ENCODE results near the gene APOO.
A peak's percentile ranks its signal among the peaks of the same experiment; 100 is the strongest.

APOO gene

GRCh38 chrX:23907498-23908218, at the start of gene APOO, which contains the start of gene CXorf58:
Gene APOO (minus strand): TSS chrX:23907938. CDS start chrX:23907702, 236 bp downstream.
Gene CXorf58 (plus strand): TSS chrX:23908006. CDS start chrX:23910303, 2,297 bp downstream.
- DNase-seq (ENCODE audit: low read depth) = peak; percentile 93
- peak; percentile 61 for TF ChIP-seq CTCF (IDR thresholded peaks at IDR 0.05; ENCODE audit: low read length, missing control alignments)
- peak within 1 kb of the TSS; percentile 67 for H3K4me3 ChIP-seq (replicated peaks; ENCODE audit: low read depth, low read length)

- TF ChIP-seq CTCF (IDR thresholded peaks at IDR 0.05; ENCODE audit: low read length, missing control alignments) = no peak
- no peak for DNase-seq (ENCODE audit: low read depth)
- H3K4me3 ChIP-seq (replicated peaks; ENCODE audit: low read depth, low read length) = no peak overlapping the region
Observed at GRCh38 chrX:23954396-23954795, 46.7 kb upstream of the APOO start.

- DNase-seq (ENCODE audit: low read depth) = no peak
- H3K4me3 ChIP-seq (replicated peaks; ENCODE audit: low read depth, low read length) = no peak overlapping the region
- no peak for TF ChIP-seq CTCF (IDR thresholded peaks at IDR 0.05; ENCODE audit: low read length, missing control alignments)
Observed at GRCh38 chrX:23953908-23954269, 46.2 kb upstream of the APOO start.

- no peak overlapping the region for H3K4me3 ChIP-seq (replicated peaks; ENCODE audit: low read depth, low read length)
- no peak for DNase-seq (ENCODE audit: low read depth)
- TF ChIP-seq CTCF (IDR thresholded peaks at IDR 0.05; ENCODE audit: low read length, missing control alignments) = no peak
Observed at GRCh38 chrX:23952984-23953907, 45.5 kb upstream of the APOO start.

- TF ChIP-seq CTCF (IDR thresholded peaks at IDR 0.05; ENCODE audit: low read length, missing control alignments) = no peak
- DNase-seq (ENCODE audit: low read depth) = no peak
- H3K4me3 ChIP-seq (replicated peaks; ENCODE audit: low read depth, low read length) = no peak overlapping the region
Observed at GRCh38 chrX:23952391-23952790, 44.7 kb upstream of the APOO start.

- TF ChIP-seq CTCF (IDR thresholded peaks at IDR 0.05; ENCODE audit: low read length, missing control alignments) = no peak
- H3K4me3 ChIP-seq (replicated peaks; ENCODE audit: low read depth, low read length) = no peak overlapping the region
- DNase-seq (ENCODE audit: low read depth) = no peak
Observed at GRCh38 chrX:23945206-23945605, 37.5 kb upstream of the APOO start.
